GM10248 (cell line): ENCODE measurements around the gene ARHGAP18.

Experiments
- CTCF ChIA-PET: fragments of 300-600 bp; sonication (Branson Sonifier 250); formaldehyde crosslinking; extraction: SDS; loops from one replicate; lab custom pipeline; 2021; ENCODE audit warnings: antibody characterized with exemption; lab: Yijun Ruan, JAX
- POLR2A ChIA-PET: fragments of 350-650 bp; sonication (Branson Sonifier 250); formaldehyde crosslinking; extraction: SDS; loops from one replicate; lab custom pipeline; 2020; ENCODE audit warnings: antibody characterized with exemption; lab: Yijun Ruan, JAX
- DNase-seq: peaks from one replicate; pipeline ENCODE4 v3.0.0; 2012; ENCODE audit errors: extremely low spot score
- CTCF ChIP-seq: IDR thresholded peaks from 2 replicates; pipeline ENCODE4 v1.5.1; 2012; ENCODE audit warnings: mild to moderate bottlenecking, low read depth; ENCODE audit errors: extremely low read depth, missing control alignments, control extremely low read depth

Gene ARHGAP18

GRCh38 chr6:129672881-129673631 lies 36.9 kb downstream of the ARHGAP18 start:
- ChIA-PET POLR2A (interaction anchor here (1.0 kb wide), 1 partner anchor 37 kb away, joined by 3 read pairs; the partner anchor contains the start of gene ARHGAP18), CTCF (interaction anchor here (0.7 to 5.6 kb wide), 10 partner anchors 9 to 348 kb away, joined by 3 to 46 read pairs (median 4); partner anchors contain the start of gene ARHGAP18)
- peak; percentile 42 for DNase-seq
- TF ChIP-seq CTCF = no peak

- no peak for TF ChIP-seq CTCF
- POLR2A ChIA-PET = interaction anchor here (1.0 kb wide), 1 partner anchor 38 kb away, joined by 3 read pairs; the partner anchor contains the start of gene ARHGAP18
- CTCF ChIA-PET = interaction anchor here (0.7 to 5.6 kb wide), 15 partner anchors 10 to 349 kb away, joined by 3 to 46 read pairs (median 4); partner anchors contain the start of gene ARHGAP18
- no peak for DNase-seq
These were observed 37.7 kb downstream of the ARHGAP18 start for GRCh38 chr6:129672341-129672682.

- peak; percentile 75 for DNase-seq
- POLR2A ChIA-PET = no interaction called here
- TF ChIP-seq CTCF = peak; percentile 36
- CTCF ChIA-PET = interaction anchor here (0.6 to 5.6 kb wide), 22 partner anchors 10 to 76 kb away, joined by 3 to 46 read pairs (median 4); partner anchors contain the start of gene ARHGAP18
These were observed 38.3 kb downstream of the ARHGAP18 start for GRCh38 chr6:129671442-129672340.

GRCh38 chr6:129670634-129671033 lies 39.3 kb downstream of the ARHGAP18 start:
- TF ChIP-seq CTCF = no peak
- DNase-seq = no peak
- ChIA-PET CTCF (interaction anchor here (0.9 to 5.6 kb wide), 14 partner anchors 8 to 79 kb away, joined by 3 to 46 read pairs (median 8); partner anchors contain the start of gene ARHGAP18), POLR2A (no interaction called here)

- TF ChIP-seq CTCF = no peak
- ChIA-PET CTCF (interaction anchor here (0.8 to 1.1 kb wide), 2 partner anchors 17 to 168 kb away, joined by 3 read pairs; no protein-coding TSS in a partner anchor), POLR2A (no interaction called here)
- no peak for DNase-seq
These were observed 42.4 kb downstream of the ARHGAP18 start for GRCh38 chr6:129667621-129668020.

GRCh38 chr6:129667034-129667433 lies 42.9 kb downstream of the ARHGAP18 start:
- no peak for DNase-seq
- POLR2A ChIA-PET = no interaction called here

More at GRCh38 chr6:129667034-129667433, 42.9 kb downstream of the ARHGAP18 start:
- no peak for TF ChIP-seq CTCF
- CTCF ChIA-PET = interaction anchor here (1.0 kb wide), 1 partner anchor 167 kb away, joined by 3 read pairs; no protein-coding TSS in a partner anchor
